NCI-H2196 (cell line): ENCODE results near the gene DIAPH3.

ENCODE experiments used
- DNase-seq: peaks from one replicate; lab custom pipeline; 2025; ENCODE audit not compliant: unreplicated experiment; lab: John Stamatoyannopoulos, UW

DIAPH3 gene

DNA sequence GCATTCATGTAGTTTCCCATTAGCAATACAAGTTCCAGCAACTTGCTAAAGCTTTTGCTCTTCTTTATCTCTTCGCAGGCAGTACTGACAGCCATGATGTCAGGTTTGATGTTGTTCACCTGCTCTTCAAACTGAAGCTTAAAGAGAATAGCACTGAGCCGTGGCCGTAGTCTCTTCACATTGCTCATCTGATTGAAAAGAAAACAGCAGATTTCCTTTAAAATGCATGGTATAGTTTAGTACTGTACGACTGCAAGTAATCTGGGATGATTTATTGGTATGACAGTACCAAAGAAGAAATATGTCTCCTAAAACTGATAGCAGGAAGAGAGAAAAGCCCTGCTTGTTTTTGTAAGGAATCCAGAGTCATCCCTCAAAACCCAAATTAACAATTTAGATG, 284.4 kb downstream of the DIAPH3 start:
- DNase-seq = no peak

DNA sequence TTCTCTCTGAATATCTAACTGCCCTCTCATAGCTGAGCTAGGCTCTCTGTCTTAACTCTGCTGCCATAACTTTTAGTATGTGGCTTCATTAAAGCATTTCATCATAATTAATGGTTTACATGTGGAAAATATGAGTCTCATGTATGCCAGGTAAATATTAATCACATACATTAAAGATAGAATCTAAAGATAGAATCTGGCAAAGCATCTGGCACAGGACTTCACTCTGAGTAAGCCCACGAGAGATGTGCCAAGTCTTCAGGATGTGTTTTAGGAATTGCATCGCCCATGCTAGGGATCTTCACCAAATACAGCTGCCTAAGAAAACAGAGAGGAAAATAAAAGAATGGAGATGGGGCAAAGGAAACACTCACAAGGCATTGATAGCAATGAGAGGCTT, 285.8 kb downstream of the DIAPH3 start:
- DNase-seq = no peak

DNA sequence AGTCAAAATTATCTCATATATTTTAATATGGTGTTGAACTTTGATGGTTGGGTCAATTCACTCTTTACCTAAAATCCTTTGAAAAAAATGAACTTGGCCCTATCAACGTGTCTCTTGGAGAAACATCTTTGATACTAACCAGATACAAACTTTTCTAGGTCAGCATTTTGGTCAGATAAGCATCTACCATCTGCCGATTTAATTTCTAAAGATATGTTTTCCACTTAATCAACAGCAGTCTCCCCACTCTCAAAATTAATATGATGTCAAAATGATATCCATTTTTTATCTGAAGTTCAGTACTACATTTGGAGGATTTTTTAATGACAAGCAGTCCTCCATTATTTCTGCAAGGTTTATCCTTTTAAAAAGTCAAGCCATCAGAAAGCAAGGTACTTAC, 288.8 kb downstream of the DIAPH3 start:
- DNase-seq = no peak

DNA sequence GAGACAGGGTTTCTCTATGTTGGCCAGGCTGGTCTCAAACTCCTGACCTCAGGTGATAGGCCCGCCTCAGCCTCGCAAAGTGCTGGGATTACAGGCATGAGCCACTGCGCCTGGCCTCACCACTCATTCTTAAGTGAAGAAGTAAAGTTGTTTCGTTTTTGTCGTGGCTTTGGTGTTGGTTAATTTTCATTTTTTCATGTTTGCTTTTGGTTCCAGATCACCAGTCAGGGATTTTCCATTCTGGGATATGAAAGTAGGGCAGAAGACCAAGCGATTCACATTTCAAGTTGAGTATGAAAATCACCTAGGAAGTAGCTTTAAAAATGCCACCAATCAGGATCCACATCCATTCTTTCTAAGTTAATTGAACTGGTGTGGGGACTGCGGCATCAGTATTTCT, 289.9 kb downstream of the DIAPH3 start:
- no peak for DNase-seq

DNA sequence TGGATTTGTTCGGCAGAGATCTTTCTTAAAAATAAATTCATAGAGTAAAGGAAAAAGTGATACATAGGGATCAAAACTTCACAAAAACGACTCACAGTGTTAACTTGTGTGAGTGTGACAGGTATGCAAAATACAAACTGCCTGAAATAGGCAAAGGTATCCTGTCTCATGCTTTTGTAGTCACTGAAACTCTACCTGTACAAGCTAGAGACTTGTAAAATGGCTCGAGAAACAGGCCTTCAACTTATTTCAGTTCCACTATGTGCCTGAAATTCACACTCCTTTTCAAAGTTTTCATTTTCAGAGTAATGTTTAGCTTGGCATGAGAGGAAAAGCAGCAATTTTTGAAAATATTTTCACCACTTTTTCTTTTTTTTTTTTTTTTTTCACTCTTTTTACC, 290.4 kb downstream of the DIAPH3 start:
- DNase-seq = no peak

GRCh38 chr13:59867867-59868266, 295.9 kb downstream of the DIAPH3 start:
- DNase-seq = no peak

GRCh38 chr13:59865398-59865797, 298.3 kb downstream of the DIAPH3 start:
- DNase-seq = no peak

- DNase-seq = no peak
Measured at GRCh38 chr13:59863621-59864020, 300.1 kb downstream of the DIAPH3 start.

GRCh38 chr13:59861676-59862075, 302.1 kb downstream of the DIAPH3 start:
- DNase-seq = no peak

- no peak for DNase-seq
Measured at GRCh38 chr13:59856281-59856810, 307.4 kb downstream of the DIAPH3 start.

DNA sequence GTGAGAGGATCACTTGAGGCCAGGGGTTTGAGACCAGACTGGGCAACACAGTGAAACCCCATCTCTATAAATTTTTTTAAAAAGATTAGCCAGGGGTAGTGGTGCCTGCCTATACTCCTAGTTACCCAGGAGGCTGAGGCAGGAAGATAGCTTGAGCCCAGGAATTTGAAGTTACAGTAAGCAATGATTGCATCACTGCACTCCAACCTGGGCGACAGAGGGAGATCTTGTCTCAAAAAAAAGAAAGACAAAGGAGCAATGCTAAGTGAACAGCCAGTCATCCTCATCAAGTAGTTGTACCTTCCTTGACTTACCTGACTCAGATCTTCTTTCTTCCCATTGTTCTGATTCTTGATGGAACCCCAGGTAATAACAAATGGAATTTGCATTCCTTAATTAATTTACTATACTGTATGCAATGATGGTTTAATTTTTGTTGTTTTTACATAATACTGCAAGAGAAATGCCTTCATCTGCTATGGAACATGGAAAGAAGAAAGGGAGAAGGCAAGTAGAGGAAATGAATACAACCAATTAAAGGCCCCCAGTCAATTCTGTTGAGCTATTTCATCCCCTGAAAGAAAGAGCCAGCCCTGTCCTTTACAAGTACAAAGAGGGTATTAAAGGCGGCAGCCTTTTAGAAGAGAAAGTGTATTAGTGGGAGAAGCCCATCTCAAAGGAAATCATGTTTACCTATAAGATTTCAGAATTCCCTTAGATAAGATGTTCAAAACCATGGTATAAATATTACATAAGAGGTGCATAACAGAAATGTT, 316.7 kb downstream of the DIAPH3 start:
- no peak for DNase-seq

DNA sequence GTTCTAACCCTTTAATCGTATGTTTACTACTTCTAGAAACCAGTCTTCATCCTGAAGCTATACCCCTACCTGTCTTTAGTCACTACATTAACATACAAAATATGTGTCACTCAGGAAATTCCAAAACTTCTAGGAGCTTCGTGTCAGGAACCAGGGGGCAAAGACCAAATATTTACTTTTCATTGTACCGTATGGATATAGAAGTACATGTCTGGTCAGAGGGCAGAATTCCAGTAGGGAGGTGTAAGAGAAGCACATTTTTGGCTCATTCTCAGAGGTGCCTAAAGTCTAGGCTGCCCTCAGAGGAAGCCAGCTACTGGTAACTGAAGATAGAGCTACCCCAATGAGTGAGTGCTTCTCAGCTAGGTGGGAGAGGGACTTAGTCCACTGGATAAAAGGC, 320.7 kb downstream of the DIAPH3 start:
- no peak for DNase-seq

GRCh38 chr13:59842507-59842906, 321.2 kb downstream of the DIAPH3 start:
- no peak for DNase-seq

- no peak for DNase-seq
Measured at GRCh38 chr13:59839186-59839585, 324.5 kb downstream of the DIAPH3 start.

- no peak for DNase-seq
Measured at GRCh38 chr13:59837101-59837500, 326.6 kb downstream of the DIAPH3 start.

DNA sequence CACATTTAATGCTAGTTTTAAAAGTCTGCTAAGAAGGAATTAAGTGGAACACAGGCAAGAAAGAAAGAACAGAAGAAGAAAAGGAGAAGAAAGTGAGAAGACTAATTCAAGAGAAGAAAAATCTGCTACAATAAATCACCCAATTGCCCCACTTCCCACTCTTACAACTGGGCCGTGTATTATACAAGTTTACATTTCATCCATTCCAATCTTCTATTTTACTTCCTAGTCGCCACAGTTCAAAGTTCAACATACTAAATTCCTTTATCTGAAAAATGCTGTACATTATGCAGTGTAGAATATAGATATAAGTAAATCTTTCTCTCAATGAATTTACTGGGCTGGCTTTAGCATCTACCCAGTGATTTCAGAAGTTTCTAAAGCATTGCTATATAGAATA, 328.2 kb downstream of the DIAPH3 start:
- no peak for DNase-seq

DNA sequence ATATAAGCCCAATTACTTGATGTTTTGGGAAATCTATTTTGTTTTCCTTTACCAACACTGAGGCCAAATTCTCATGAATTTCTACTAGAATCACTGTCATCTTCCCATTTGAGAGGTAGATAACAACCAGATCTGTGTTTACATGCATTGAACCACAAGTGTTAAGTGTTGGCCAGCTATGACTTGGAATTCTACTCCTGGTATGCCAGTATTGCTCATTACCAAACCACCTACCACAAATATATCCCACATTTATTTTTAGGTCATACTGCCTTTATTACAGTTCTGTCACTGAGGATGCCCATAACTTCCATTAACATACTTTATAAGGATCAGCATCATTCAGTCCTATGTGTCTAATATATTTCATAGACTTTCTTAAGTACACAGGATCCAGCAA, 328.9 kb downstream of the DIAPH3 start:
- DNase-seq = no peak

GRCh38 chr13:59829690-59830089, 334.0 kb downstream of the DIAPH3 start:
- DNase-seq = no peak

GRCh38 chr13:59823486-59823885, 340.2 kb downstream of the DIAPH3 start:
- DNase-seq = no peak

DNA sequence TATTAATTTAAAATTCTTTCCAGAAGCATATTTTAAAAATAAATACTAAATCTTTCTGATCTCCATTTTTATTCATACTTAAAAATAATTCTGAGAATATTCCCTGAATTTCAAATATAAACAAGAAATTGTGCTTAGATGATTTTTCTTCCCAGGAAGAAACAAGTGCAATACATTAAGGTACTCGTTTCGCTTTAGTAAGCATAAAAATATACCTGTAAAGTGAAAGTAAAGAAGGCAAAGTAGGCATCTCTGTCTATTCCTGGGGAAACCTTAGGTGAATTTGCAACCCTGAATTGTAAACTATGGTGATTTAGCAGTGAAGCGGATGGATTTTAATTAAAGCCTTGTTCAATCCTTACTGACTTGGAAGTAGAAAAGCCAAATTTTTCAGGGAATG, 354.2 kb downstream of the DIAPH3 start:
- DNase-seq = no peak

- no peak for DNase-seq
Measured at GRCh38 chr13:59806801-59807200, 356.9 kb downstream of the DIAPH3 start.

- no peak for DNase-seq
Measured at GRCh38 chr13:59801107-59801880, 362.4 kb downstream of the DIAPH3 start.
